CD14-positive monocyte (primary cell): ENCODE data around the gene RAB7B. TPM values are rescaled to one million over a fixed set of nuclear protein-coding genes. Genes with fewer than 3 reads are reported as not detected.

Source experiments
- DNase-seq, 3 donors: peaks; one replicate each; pipeline ENCODE4 v3.0.0-alpha.2; 2011 to 2022
- H2AFZ ChIP-seq: 2 replicates; pipeline ENCODE4 v1.6.0; 2012; ENCODE audit warnings: mild to moderate bottlenecking, low read depth, low read length, inconsistent platforms; ENCODE audit not compliant: insufficient read depth, poor library complexity, severe bottlenecking
- H3K27ac ChIP-seq, 2 donors: 1 replicate in 1 of 2; 2 replicates in 1 of 2; pipeline ENCODE4 v1.5.1; 2012 to 2013; ENCODE audit warnings: low read length in 2 of 2, control low read depth in 1 of 2, inconsistent platforms in 1 of 2, low read depth in 1 of 2, mild to moderate bottlenecking in 1 of 2
- H3K27me3 ChIP-seq, 2 donors: one replicate each; pipeline versions ENCODE4 v1.6.0 to v1.6.1; 2011 to 2013; ENCODE audit warnings: low read length in 2 of 2; ENCODE audit not compliant: control insufficient read depth in 2 of 2, insufficient read depth in 2 of 2
- H3K36me3 ChIP-seq, 2 donors: replicated peaks in 1 of 2; 1 replicate in 1 of 2; 2 replicates in 1 of 2; pipeline versions ENCODE4 v1.5.1 to v1.6.1; 2012 to 2013; ENCODE audit warnings: low read length in 2 of 2, control low read depth in 1 of 2, inconsistent platforms in 1 of 2, mild to moderate bottlenecking in 1 of 2; ENCODE audit not compliant: insufficient read depth in 2 of 2, control insufficient read depth in 1 of 2
- H3K4me1 ChIP-seq, 2 donors: 1 replicate in 1 of 2; 2 replicates in 1 of 2; pipeline versions ENCODE4 v1.5.1 to v1.6.1; 2012 to 2013; ENCODE audit warnings: low read length in 2 of 2, control low read depth in 1 of 2, inconsistent platforms in 1 of 2, mild to moderate bottlenecking in 1 of 2, moderate library complexity in 1 of 2; ENCODE audit not compliant: insufficient read depth in 2 of 2, control insufficient read depth in 1 of 2
- H3K4me2 ChIP-seq: replicated peaks from 2 replicates; pipeline ENCODE3; 2012; ENCODE audit warnings: low read length, moderate library complexity, mild to moderate bottlenecking; ENCODE audit not compliant: poor library complexity, severe bottlenecking; ENCODE audit errors: extremely low read depth
- H3K4me3 ChIP-seq, 3 experiments: fragments of 200-600 bp in 1 of 3; sonication (generic) in 1 of 3; replicated peaks in 1 of 3; 1 replicate in 2 of 3; 2 replicates in 1 of 3; pipeline ENCODE4 v1.5.1; 2011 to 2013; ENCODE audit warnings: low read length in 3 of 3, mild to moderate bottlenecking in 3 of 3, control low read depth in 2 of 3, low read depth in 2 of 3, inconsistent platforms in 1 of 3, moderate library complexity in 1 of 3
- H3K79me2 ChIP-seq: 2 replicates; pipeline ENCODE4 v1.6.0; 2012; ENCODE audit warnings: mild to moderate bottlenecking, control low read depth, inconsistent platforms, low read length, moderate library complexity; ENCODE audit not compliant: insufficient read depth
- H3K9ac ChIP-seq: 2 replicates; pipeline ENCODE4 v1.6.0; 2017; ENCODE audit warnings: low read length, mild to moderate bottlenecking; ENCODE audit not compliant: insufficient read depth, poor library complexity, severe bottlenecking
- H3K9me3 ChIP-seq, 2 donors: replicated peaks in 1 of 2; 1 replicate in 1 of 2; 2 replicates in 1 of 2; pipeline versions ENCODE4 v1.5.1 to v1.6.1; 2012 to 2013; ENCODE audit warnings: low read length in 2 of 2, control low read depth in 1 of 2; ENCODE audit not compliant: control insufficient read depth in 1 of 2, insufficient read depth in 1 of 2
- H4K20me1 ChIP-seq: 2 replicates; pipeline ENCODE4 v1.6.0; 2012; ENCODE audit warnings: mild to moderate bottlenecking, low read length, control low read depth, moderate library complexity; ENCODE audit not compliant: insufficient read depth
- H3K27ac Mint-ChIP-seq, 7 donors: one replicate each; pipeline ENCODE4 v1.8.0; 2020; ENCODE audit warnings: mild to moderate bottlenecking in 7 of 7, mixed read lengths in 7 of 7, moderate library complexity in 6 of 7, inconsistent platforms in 2 of 7
- H3K27me3 Mint-ChIP-seq, 3 donors: one replicate each; pipeline ENCODE4 v1.8.0; 2021 to 2022; ENCODE audit warnings: low read depth in 3 of 3, mild to moderate bottlenecking in 3 of 3, mixed read lengths in 3 of 3, moderate library complexity in 3 of 3, inconsistent platforms in 1 of 3
- H3K36me3 Mint-ChIP-seq, 2 donors: one replicate each; pipeline ENCODE4 v1.8.0; 2020; ENCODE audit warnings: mixed read lengths in 2 of 2, inconsistent platforms in 1 of 2, mild to moderate bottlenecking in 1 of 2
- H3K4me1 Mint-ChIP-seq: one replicate; pipeline ENCODE4 v1.8.0; 2020; ENCODE audit warnings: mild to moderate bottlenecking, mixed read lengths
- H3K4me3 Mint-ChIP-seq, 2 donors: one replicate each; pipeline ENCODE4 v1.8.0; 2020; ENCODE audit warnings: mild to moderate bottlenecking in 2 of 2, mixed read lengths in 2 of 2, moderate library complexity in 1 of 2
- H3K9me3 Mint-ChIP-seq, 7 donors: one replicate each; pipeline ENCODE4 v1.8.0; 2020 to 2022; ENCODE audit warnings: mixed read lengths in 7 of 7, mild to moderate bottlenecking in 6 of 7, moderate library complexity in 6 of 7, inconsistent platforms in 2 of 7
- WGBS: methylation state at CpG from one replicate; pipeline ENCODE4 v1.1.5; 2013; ENCODE audit warnings: missing lambda C conversion rate; ENCODE audit not compliant: insufficient coverage; 5-methylcytosine and 5-hydroxymethylcytosine counted together
- intact Hi-C, 2 donors: fragments of 100-400 bp; cut with micrococcal nuclease; formaldehyde crosslinking; loops; one replicate each; pipeline versions ENCODE4 v1.15.0 to v1.15.1; 2023
- polyA plus RNA-seq, 3 donors: library from polyadenylated mRNA; depleted of rRNA in 1 of 3; unstranded in 2 of 3; stranded (reverse) in 1 of 3; fragments of 300-500 nt in 2 of 3; fragments of >200 nt in 1 of 3; fragmentation: Illumina TruSeq in 2 of 3; gene quantifications; 1 replicate in 2 of 3; 2 replicates in 1 of 3; pipeline ENCODE4 v1.2.3, GENCODE V29; 2012 to 2021
- TF ChIP-seq, protein P1 (sequence below): fragments of 200-600 bp; IDR thresholded peaks from one replicate; pipeline ENCODE4 v1.8.0; 2022; ENCODE audit warnings: antibody characterized with exemption, mild to moderate bottlenecking

RAB7B gene
- polyA plus RNA-seq, 3 donors = 0.41 to 0.52 (median 0.47) TPM

DNA sequence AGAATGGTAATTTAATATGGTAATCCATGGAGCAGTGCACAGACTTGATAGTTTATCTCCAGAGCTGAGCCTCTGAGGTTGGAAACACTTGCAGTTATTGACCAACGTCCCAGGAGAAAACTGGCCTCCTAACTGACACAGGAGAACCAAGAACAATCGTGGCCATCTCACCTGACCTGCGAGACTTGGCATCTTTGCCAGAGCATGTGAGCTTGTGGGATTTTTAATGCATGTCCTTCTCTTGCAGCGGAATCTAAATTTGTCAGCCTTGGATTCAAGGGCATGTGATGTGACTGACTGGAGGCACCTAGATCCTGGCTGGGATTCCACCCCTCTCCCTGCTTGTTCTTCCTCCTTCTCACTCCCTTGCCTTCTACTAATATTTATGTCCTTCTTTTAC is 32.1 kb downstream of the RAB7B start:
- Histone ChIP-seq H3K27ac (no peak overlapping the region), H3K27me3 (no peaks in the 10 kb centered on the region), H2AFZ (no peak overlapping the region), H3K9ac (no peak overlapping the region), H3K4me3 (no peak overlapping the region), H3K9me3 (no peaks in the 10 kb centered on the region), H4K20me1 (no peaks in the 10 kb centered on the region), H3K4me2 (no peak overlapping the region), H3K4me1 (no peaks in the 10 kb centered on the region), H3K79me2 (no peaks in the 10 kb centered on the region), H3K36me3 (no peaks in the 10 kb centered on the region)
- H3K36me3 Mint-ChIP-seq = no peaks in the 10 kb centered on the region
- DNase-seq = no peak
- H3K27me3 Mint-ChIP-seq = peaks cover 1 to 4% (median 3%) of the 10 kb centered on the region in 3 donors
- H3K4me1 Mint-ChIP-seq = no peaks in the 10 kb centered on the region
- intact Hi-C loops = no loop called here
- WGBS = 100% methylated on average over 2 of the region's 4 CpGs
- no peak overlapping the region for H3K27ac Mint-ChIP-seq
- TF ChIP-seq, protein P1, sequence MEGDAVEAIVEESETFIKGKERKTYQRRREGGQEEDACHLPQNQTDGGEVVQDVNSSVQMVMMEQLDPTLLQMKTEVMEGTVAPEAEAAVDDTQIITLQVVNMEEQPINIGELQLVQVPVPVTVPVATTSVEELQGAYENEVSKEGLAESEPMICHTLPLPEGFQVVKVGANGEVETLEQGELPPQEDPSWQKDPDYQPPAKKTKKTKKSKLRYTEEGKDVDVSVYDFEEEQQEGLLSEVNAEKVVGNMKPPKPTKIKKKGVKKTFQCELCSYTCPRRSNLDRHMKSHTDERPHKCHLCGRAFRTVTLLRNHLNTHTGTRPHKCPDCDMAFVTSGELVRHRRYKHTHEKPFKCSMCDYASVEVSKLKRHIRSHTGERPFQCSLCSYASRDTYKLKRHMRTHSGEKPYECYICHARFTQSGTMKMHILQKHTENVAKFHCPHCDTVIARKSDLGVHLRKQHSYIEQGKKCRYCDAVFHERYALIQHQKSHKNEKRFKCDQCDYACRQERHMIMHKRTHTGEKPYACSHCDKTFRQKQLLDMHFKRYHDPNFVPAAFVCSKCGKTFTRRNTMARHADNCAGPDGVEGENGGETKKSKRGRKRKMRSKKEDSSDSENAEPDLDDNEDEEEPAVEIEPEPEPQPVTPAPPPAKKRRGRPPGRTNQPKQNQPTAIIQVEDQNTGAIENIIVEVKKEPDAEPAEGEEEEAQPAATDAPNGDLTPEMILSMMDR = no peak
- no peaks in the 10 kb centered on the region for H3K9me3 Mint-ChIP-seq
- H3K4me3 Mint-ChIP-seq = peak overlapping the region in 1 of 2 donors; percentile 9

GRCh38 chr1:205970486-205970885 is 32.7 kb downstream of the RAB7B start:
- Mint-ChIP-seq H3K27ac (no peak overlapping the region), H3K9me3 (no peaks in the 10 kb centered on the region), H3K36me3 (no peaks in the 10 kb centered on the region), H3K4me3 (no peak overlapping the region), H3K4me1 (no peaks in the 10 kb centered on the region), H3K27me3 (peaks cover 1 to 4% (median 3%) of the 10 kb centered on the region in 3 donors)
- H3K9ac ChIP-seq = no peak overlapping the region
- no peaks in the 10 kb centered on the region for H3K36me3 ChIP-seq
- no peaks in the 10 kb centered on the region for H3K27me3 ChIP-seq
- H4K20me1 ChIP-seq = no peaks in the 10 kb centered on the region
- H3K4me2 ChIP-seq = no peak overlapping the region
- H3K9me3 ChIP-seq = no peaks in the 10 kb centered on the region
- intact Hi-C loops = no loop called here
- no peaks in the 10 kb centered on the region for H3K4me1 ChIP-seq
- TF ChIP-seq, protein P1 = no peak
- no peak overlapping the region for H3K27ac ChIP-seq
- no peak overlapping the region for H2AFZ ChIP-seq
- H3K79me2 ChIP-seq = no peaks in the 10 kb centered on the region
- no peak for DNase-seq
- WGBS = no CpG with 5 or more reads among the region's 1 CpG
- H3K4me3 ChIP-seq = no peak overlapping the region
